Vagina (tissue), 2 donors: ENCODE data around the gene MXD4.

ENCODE experiments used
- CTCF ChIP-seq, 3 experiments: fragments of 450-650 bp in 2 of 3; fragments of 200-600 bp in 1 of 3; sonication (generic) in 1 of 3; IDR thresholded peaks; one replicate each; pipeline ENCODE4 v1.5.1; 2017 to 2019; ENCODE audit warnings: antibody characterized with exemption in 3 of 3, mild to moderate bottlenecking in 2 of 3, moderate library complexity in 2 of 3
- POLR2A ChIP-seq, 2 donors: fragments of 450-650 bp; IDR thresholded peaks; one replicate each; pipeline ENCODE4 v1.6.1; 2017; ENCODE audit warnings: antibody characterized with exemption in 2 of 2, mild to moderate bottlenecking in 2 of 2, moderate library complexity in 2 of 2
- POLR2AphosphoS5 ChIP-seq, 2 donors: sonication (generic); formaldehyde crosslinking; IDR thresholded peaks; one replicate each; pipeline ENCODE4 v1.9.0; 2017; ENCODE audit warnings: antibody characterized with exemption in 2 of 2, mild to moderate bottlenecking in 2 of 2, low read depth in 1 of 2; ENCODE audit not compliant: insufficient read depth in 1 of 2

DNA sequence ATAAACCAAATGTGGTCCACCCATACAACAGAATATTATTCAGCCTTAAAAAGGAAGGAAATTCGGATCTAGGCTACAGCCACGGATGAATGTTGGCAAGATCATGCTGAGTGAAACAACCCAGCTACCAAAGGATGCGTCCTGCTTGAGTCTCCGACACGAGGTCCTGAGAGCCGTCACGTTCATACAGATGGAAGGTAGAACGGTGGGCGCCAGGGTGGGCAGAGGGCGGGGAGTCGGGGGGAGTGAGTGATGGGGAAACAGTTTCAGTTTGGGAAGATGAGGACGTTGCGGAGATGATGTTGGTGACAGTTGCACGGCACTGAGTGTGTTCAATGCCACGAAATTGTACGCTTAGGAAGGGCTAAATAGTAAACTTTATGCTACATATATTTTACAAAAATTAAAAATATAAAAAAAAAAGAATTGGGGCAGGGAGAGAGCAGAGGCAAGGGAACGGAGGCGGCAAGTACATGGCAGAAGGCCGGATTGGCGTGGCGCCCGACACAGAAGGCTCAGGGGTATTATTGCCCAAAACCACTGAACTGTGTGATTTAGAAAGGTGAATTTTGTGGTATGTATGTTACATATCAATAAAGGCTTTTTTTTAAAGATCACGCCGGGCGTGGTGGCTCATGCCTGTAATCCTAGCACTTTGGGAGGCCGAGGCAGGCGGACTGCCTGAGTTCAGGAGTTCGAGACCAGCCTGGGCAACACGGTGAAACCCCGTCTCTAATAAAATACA, 14.8 kb upstream of the MXD4 start:
- no peak for TF ChIP-seq CTCF (IDR thresholded peaks at IDR 0.05)
- no peak for TF ChIP-seq POLR2A (IDR thresholded peaks at IDR 0.05)
- TF ChIP-seq POLR2AphosphoS5 (IDR thresholded peaks at IDR 0.05; ENCODE audit: insufficient read depth in 1 of 2, low read depth in 1 of 2), result no peak
